Parathyroid adenoma (tissue), 2 donors: ENCODE results near the gene GNB1L.

Experiments used
- H2AFZ ChIP-seq: fragments of 300-600 bp; sonication (generic); one replicate; pipeline ENCODE4 v1.7.0; 2017; ENCODE audit warnings: antibody characterized with exemption, mild to moderate bottlenecking
- H3K27ac ChIP-seq: fragments of 300-600 bp; sonication (generic); one replicate; pipeline ENCODE4 v1.7.0; 2017
- H3K27me3 ChIP-seq: fragments of 300-600 bp; sonication (generic); one replicate; pipeline ENCODE4 v1.7.0; 2017; ENCODE audit warnings: low read length; ENCODE audit not compliant: control insufficient read depth, insufficient read depth
- H3K36me3 ChIP-seq: fragments of 300-600 bp; sonication (generic); one replicate; pipeline ENCODE4 v1.7.0; 2017; ENCODE audit warnings: low read length; ENCODE audit not compliant: control insufficient read depth, insufficient read depth
- H3K4me1 ChIP-seq: fragments of 300-600 bp; sonication (generic); one replicate; pipeline ENCODE4 v1.7.0; 2017; ENCODE audit warnings: control low read depth
- H3K4me2 ChIP-seq: fragments of 300-600 bp; sonication (generic); one replicate; pipeline ENCODE4 v1.7.0; 2017; ENCODE audit warnings: low read length
- H3K4me3 ChIP-seq: fragments of 300-600 bp; sonication (generic); one replicate; pipeline ENCODE4 v1.7.0; 2017; ENCODE audit warnings: low read depth, low read length
- H3K79me2 ChIP-seq: fragments of 300-600 bp; sonication (generic); one replicate; pipeline ENCODE4 v1.7.0; 2017; ENCODE audit warnings: control low read depth
- H3K9ac ChIP-seq: fragments of 300-600 bp; sonication (generic); one replicate; pipeline ENCODE4 v1.7.0; 2017; ENCODE audit warnings: mild to moderate bottlenecking
- H3K9me3 ChIP-seq: fragments of 300-600 bp; sonication (generic); one replicate; pipeline ENCODE4 v1.7.0; 2017; ENCODE audit warnings: low read length; ENCODE audit not compliant: control insufficient read depth
- CTCF ChIP-seq: fragments of 300-600 bp; sonication (generic); IDR thresholded peaks from one replicate; pipeline ENCODE4 v1.7.0; 2017; ENCODE audit warnings: antibody characterized with exemption, mild to moderate bottlenecking
- donor health status: primary hyperparathyroidism.

Gene GNB1L

GRCh38 chr22:19789406-19789805, 65.3 kb downstream of the GNB1L start:
- H3K27ac ChIP-seq, result no peak overlapping the region
- H3K4me2 ChIP-seq, result no peak overlapping the region
- H3K9me3 ChIP-seq, result no peaks in the 10 kb centered on the region
- H3K9ac ChIP-seq, result no peak overlapping the region
- H3K36me3 ChIP-seq, result no peaks in the 10 kb centered on the region
- H3K27me3 ChIP-seq, result no peaks in the 10 kb centered on the region
- H2AFZ ChIP-seq, result no peak overlapping the region
- H3K4me1 ChIP-seq, result no peaks in the 10 kb centered on the region
- TF ChIP-seq CTCF, result no peak
- H3K79me2 ChIP-seq, result no peaks in the 10 kb centered on the region
- no peak overlapping the region for H3K4me3 ChIP-seq

GRCh38 chr22:19788661-19789225, 65.9 kb downstream of the GNB1L start:
- no peaks in the 10 kb centered on the region for H3K79me2 ChIP-seq
- H3K9ac ChIP-seq, result no peak overlapping the region
- H3K27me3 ChIP-seq, result no peaks in the 10 kb centered on the region
- no peak overlapping the region for H3K4me3 ChIP-seq
- no peak for TF ChIP-seq CTCF
- H2AFZ ChIP-seq, result no peak overlapping the region
- no peaks in the 10 kb centered on the region for H3K9me3 ChIP-seq
- no peaks in the 10 kb centered on the region for H3K36me3 ChIP-seq
- no peaks in the 10 kb centered on the region for H3K4me1 ChIP-seq
- H3K4me2 ChIP-seq, result no peak overlapping the region
- no peak overlapping the region for H3K27ac ChIP-seq

GRCh38 chr22:19787849-19788141, 66.9 kb downstream of the GNB1L start:
- Histone ChIP-seq H3K27me3 (no peaks in the 10 kb centered on the region), H3K36me3 (no peaks in the 10 kb centered on the region), H3K79me2 (no peaks in the 10 kb centered on the region), H3K9me3 (no peaks in the 10 kb centered on the region), H3K4me3 (no peak overlapping the region), H3K9ac (no peak overlapping the region), H3K4me2 (no peak overlapping the region), H2AFZ (no peak overlapping the region), H3K4me1 (no peaks in the 10 kb centered on the region), H3K27ac (no peak overlapping the region)
- TF ChIP-seq CTCF, result no peak

GRCh38 chr22:19786959-19787848, 67.5 kb downstream of the GNB1L start:
- Histone ChIP-seq H3K27ac (no peak overlapping the region), H3K4me1 (no peaks in the 10 kb centered on the region), H3K36me3 (no peaks in the 10 kb centered on the region), H3K79me2 (no peaks in the 10 kb centered on the region), H3K4me2 (no peak overlapping the region), H3K9me3 (no peaks in the 10 kb centered on the region), H2AFZ (no peak overlapping the region), H3K9ac (no peak overlapping the region), H3K27me3 (no peaks in the 10 kb centered on the region), H3K4me3 (no peak overlapping the region)
- no peak for TF ChIP-seq CTCF

GRCh38 chr22:19786264-19786585, 68.4 kb downstream of the GNB1L start:
- Histone ChIP-seq H3K79me2 (no peaks in the 10 kb centered on the region), H3K9me3 (no peaks in the 10 kb centered on the region), H2AFZ (no peak overlapping the region), H3K4me3 (no peak overlapping the region), H3K27me3 (no peaks in the 10 kb centered on the region), H3K4me1 (no peaks in the 10 kb centered on the region), H3K4me2 (no peak overlapping the region), H3K9ac (no peak overlapping the region), H3K36me3 (no peaks in the 10 kb centered on the region), H3K27ac (no peak overlapping the region)
- no peak for TF ChIP-seq CTCF
